Measurements from ENCODE around the gene CDC42BPG. TPM values are rescaled to one million over a fixed set of nuclear protein-coding genes. Genes with fewer than 3 reads are reported as not detected.
A peak's percentile ranks its signal among the peaks of the same experiment; 100 is the strongest.

Gene CDC42BPG
- polyA plus RNA-seq, 1 experiment = 0.02 TPM

DNA sequence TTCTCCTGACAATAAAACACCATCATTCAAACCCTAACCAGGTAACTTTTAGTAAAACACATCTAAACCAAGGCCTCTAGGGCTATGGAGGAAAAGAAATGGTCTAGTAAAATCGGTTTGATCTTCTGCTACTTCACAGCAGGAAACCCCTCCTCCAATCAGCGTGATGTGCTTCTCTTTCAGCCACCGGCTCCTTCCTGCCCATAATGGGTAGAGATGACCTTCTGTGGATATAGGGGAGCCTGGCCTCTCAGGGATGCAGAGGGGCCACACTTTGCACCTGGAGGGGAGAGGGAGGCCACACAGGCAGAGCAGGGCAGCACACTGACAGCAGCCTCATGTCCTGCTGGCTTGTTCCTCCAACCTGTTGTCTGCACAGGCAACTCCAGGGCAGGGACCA, 27.0 kb upstream of the CDC42BPG start:
- ChIA-PET CTCF (interaction anchor here (29.7 kb wide), 1 partner anchor 15 kb away, joined by 797 read pairs; the partner anchor contains the start of gene CDC42BPG), POLR2A (no interaction called here)
- Histone ChIP-seq H3K27me3 (ENCODE audit: control insufficient read depth, insufficient read depth, low read length) (no peaks in the 10 kb centered on the region), H3K4me3 (ENCODE audit: low read depth, low read length) (no peak overlapping the region), H3K36me3 (ENCODE audit: control insufficient read depth, insufficient read depth, low read length) (peaks cover 40% of the 10 kb centered on the region)
- no peak for DNase-seq (ENCODE audit: low read depth)
- TF ChIP-seq, protein P1, sequence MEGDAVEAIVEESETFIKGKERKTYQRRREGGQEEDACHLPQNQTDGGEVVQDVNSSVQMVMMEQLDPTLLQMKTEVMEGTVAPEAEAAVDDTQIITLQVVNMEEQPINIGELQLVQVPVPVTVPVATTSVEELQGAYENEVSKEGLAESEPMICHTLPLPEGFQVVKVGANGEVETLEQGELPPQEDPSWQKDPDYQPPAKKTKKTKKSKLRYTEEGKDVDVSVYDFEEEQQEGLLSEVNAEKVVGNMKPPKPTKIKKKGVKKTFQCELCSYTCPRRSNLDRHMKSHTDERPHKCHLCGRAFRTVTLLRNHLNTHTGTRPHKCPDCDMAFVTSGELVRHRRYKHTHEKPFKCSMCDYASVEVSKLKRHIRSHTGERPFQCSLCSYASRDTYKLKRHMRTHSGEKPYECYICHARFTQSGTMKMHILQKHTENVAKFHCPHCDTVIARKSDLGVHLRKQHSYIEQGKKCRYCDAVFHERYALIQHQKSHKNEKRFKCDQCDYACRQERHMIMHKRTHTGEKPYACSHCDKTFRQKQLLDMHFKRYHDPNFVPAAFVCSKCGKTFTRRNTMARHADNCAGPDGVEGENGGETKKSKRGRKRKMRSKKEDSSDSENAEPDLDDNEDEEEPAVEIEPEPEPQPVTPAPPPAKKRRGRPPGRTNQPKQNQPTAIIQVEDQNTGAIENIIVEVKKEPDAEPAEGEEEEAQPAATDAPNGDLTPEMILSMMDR (IDR thresholded peaks at IDR 0.05; ENCODE audit: insufficient read depth, low read depth, low read length) = no peak

DNA sequence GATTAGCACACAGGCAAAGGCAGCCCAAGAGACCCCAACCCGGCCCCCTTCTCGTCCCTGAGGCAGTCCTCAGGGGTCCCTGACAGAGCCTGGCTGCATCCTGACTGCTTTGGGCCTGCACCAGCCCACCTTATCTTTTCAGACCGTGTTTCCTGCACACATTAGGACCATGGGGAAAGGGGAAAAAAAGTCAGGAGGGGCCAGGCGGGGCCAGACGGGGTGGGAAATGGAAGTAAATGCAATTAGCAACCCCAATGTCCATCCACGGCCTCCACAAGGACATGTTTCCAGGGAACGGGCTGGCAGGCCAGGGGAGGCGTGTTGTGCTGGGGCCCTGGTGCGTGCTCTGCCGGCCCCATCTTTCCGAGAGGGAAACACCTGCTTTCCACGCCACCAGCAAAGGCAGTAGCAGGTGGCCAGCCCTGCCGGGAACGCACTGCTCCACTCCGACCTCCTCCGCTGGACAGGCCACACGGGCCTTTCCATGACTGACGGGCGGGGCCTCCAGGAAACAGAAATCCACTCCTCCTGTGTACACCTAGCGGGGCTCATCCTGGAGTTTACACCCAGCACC, 26.5 kb upstream of the CDC42BPG start:
- H3K27me3 ChIP-seq (ENCODE audit: control insufficient read depth, insufficient read depth, low read length) = no peaks in the 10 kb centered on the region
- H3K4me3 ChIP-seq (ENCODE audit: low read depth, low read length) = no peak overlapping the region
- TF ChIP-seq, protein P1 (IDR thresholded peaks at IDR 0.05; ENCODE audit: insufficient read depth, low read depth, low read length) = no peak
- no peak for DNase-seq (ENCODE audit: low read depth)
- H3K36me3 ChIP-seq (ENCODE audit: control insufficient read depth, insufficient read depth, low read length) = peaks cover 41% of the 10 kb centered on the region
- ChIA-PET CTCF (interaction anchor here (0.9 to 29.2 kb wide), 5 partner anchors 12 to 25 kb away, joined by 3 to 797 read pairs (median 10); partner anchors contain the start of gene EHD1), POLR2A (no interaction called here)

DNA sequence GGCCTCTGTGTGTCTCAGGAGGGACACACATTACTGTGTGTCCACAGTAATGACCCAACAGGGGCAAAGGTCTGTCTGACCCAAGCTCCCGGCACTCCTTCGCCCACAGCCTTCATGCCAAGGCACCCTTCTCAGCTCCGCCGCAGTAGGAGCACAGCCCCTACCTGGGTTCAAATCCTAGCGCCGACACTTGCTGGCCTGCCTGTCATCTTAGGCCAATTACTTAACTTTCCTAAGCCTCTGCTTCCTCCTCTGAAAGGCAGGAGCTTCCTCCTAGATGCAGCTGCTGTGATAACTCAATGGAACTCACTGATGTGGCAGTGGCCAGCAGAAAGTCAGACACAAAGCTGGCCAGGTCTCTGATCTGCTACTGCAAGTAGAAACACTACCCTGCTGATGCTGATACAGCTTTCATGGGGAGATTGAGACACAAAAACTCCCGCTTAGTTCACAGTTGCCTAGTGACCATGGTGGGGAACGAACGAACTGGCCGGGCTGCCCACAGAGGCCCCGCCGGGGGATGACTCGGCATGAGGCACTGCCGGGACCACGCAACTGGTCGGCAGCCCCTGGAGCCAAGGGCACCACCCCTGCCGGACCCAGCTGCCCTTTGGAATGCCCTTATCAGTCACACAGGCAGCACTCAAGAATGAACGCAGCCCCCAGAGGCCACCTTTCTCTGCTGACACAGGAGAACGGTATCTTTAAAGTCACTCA, 25.9 kb upstream of the CDC42BPG start:
- Histone ChIP-seq H3K27me3 (ENCODE audit: control insufficient read depth, insufficient read depth, low read length) (no peaks in the 10 kb centered on the region), H3K36me3 (ENCODE audit: control insufficient read depth, insufficient read depth, low read length) (peaks cover 41% of the 10 kb centered on the region), H3K4me3 (ENCODE audit: low read depth, low read length) (0 out of 2 replicates have a peak overlapping the region, but pooled peaks have one; percentile 12)
- TF ChIP-seq, protein P1 (IDR thresholded peaks at IDR 0.05; ENCODE audit: insufficient read depth, low read depth, low read length) = no peak
- CTCF ChIA-PET = interaction anchor here (0.9 to 29.2 kb wide), 6 partner anchors 11 to 27 kb away, joined by 3 to 797 read pairs (median 8); partner anchors contain the start of gene EHD1
- POLR2A ChIA-PET = no interaction called here
- DNase-seq (ENCODE audit: low read depth) = no peak

DNA sequence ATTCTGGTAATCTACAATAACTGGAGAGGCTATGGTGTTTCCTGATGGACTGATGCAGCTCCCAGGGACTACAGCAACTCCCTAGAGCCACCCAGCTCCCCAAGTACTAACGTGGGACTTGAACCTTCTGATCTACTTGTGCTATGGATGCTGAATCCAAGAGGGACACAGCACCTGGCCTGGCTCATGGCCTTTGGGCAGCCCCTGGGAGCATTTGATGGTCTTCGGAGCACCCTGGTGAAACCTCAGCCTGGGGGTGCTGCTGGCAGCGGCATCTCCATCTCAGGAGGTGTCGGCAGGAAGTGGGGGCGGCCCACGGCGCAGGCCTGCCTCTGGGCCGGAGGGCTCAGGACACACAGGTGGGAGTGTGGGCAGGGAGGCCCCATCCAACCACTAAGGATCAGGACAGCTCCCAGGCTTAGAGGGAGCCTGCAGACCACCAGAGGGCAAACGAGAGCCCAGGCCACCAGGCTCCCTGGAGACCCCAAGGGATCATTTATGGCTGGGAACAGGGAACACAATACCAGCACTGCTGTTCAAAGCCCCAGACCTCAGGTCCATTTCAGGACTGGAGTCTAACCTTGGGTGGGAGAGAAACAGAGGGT, 25.2 kb upstream of the CDC42BPG start:
- ChIA-PET POLR2A (interaction anchor here (0.7 kb wide), 1 partner anchor 13 kb away, joined by 3 read pairs; no protein-coding TSS in a partner anchor), CTCF (interaction anchor here (0.6 to 29.2 kb wide), 10 partner anchors 11 to 240 kb away, joined by 3 to 797 read pairs (median 8); partner anchors contain the start of genes BATF2 and EHD1)
- H3K36me3 ChIP-seq (ENCODE audit: control insufficient read depth, insufficient read depth, low read length) = peaks cover 37% of the 10 kb centered on the region
- TF ChIP-seq, protein P1 (IDR thresholded peaks at IDR 0.05; ENCODE audit: insufficient read depth, low read depth, low read length) = peak; percentile 50
- DNase-seq (ENCODE audit: low read depth) = no peak
- no peak overlapping the region for H3K4me3 ChIP-seq (ENCODE audit: low read depth, low read length)
- no peaks in the 10 kb centered on the region for H3K27me3 ChIP-seq (ENCODE audit: control insufficient read depth, insufficient read depth, low read length)
